ENCODE data around the gene TCFL5.

DNA sequence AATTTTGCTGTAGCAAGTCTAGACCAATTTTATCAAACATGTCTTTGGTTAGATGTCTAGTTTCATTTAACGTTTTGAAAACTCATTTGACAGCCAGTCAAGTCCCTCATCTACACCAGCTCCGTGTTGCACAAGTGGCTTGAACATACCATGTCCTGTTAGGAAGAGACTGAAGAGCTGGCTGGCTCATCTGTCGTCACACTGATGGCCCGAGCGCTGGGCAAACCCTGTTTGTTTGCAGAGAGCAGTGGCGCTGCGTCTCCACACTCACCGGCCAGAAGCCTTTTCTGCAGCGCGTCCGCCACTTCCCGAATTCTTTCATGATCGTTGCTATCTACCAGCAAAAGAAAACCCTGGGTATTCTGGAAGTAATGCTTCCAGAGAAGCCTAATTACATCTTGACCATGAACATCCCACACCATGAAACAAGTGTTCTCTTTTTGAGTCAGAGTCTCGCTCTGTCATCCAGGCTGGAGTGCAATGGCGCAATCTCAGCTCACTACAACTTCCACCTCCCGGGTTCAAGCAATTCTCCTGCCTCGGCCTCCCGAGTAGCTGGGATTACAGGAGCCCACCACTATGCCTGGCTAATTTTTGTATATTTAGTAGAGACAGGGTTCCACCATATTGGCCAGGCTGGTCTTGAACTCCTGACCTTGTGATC, 10.7 kb upstream of the TCFL5 start:
- TF ChIP-seq, protein P1, sequence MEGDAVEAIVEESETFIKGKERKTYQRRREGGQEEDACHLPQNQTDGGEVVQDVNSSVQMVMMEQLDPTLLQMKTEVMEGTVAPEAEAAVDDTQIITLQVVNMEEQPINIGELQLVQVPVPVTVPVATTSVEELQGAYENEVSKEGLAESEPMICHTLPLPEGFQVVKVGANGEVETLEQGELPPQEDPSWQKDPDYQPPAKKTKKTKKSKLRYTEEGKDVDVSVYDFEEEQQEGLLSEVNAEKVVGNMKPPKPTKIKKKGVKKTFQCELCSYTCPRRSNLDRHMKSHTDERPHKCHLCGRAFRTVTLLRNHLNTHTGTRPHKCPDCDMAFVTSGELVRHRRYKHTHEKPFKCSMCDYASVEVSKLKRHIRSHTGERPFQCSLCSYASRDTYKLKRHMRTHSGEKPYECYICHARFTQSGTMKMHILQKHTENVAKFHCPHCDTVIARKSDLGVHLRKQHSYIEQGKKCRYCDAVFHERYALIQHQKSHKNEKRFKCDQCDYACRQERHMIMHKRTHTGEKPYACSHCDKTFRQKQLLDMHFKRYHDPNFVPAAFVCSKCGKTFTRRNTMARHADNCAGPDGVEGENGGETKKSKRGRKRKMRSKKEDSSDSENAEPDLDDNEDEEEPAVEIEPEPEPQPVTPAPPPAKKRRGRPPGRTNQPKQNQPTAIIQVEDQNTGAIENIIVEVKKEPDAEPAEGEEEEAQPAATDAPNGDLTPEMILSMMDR (IDR thresholded peaks at IDR 0.05; ENCODE audit: insufficient read depth, low read depth, low read length), result no peak
- no peak for TF ChIP-seq EZH2 (IDR thresholded peaks at IDR 0.05; ENCODE audit: insufficient read depth, low read length)
